K562 (cell line): ENCODE results near the gene ASIP. TPM values are rescaled to one million over a fixed set of nuclear protein-coding genes. Genes with fewer than 3 reads are reported as not detected.

ENCODE experiments used
- CEBPB ChIP-seq: fragments of 450-650 bp; IDR thresholded peaks from 2 replicates; pipeline ENCODE4 v1.6.1; 2016; ENCODE audit warnings: missing genetic modification characterization, missing compliant biosample characterization
- HMG20A ChIP-seq: fragments of 450-650 bp; formaldehyde crosslinking; conservative IDR thresholded peaks from 2 replicates; pipeline ENCODE4 v1.4.0; 2020; ENCODE audit warnings: mild to moderate bottlenecking, mixed read lengths
- ILK ChIP-seq: fragments of 450-650 bp; IDR thresholded peaks from 2 replicates; pipeline ENCODE4 v1.6.1; 2016; ENCODE audit warnings: missing genetic modification characterization, low read depth, mild to moderate bottlenecking, missing compliant biosample characterization, moderate library complexity, borderline replicate concordance
- KLF13 ChIP-seq: fragments of 450-650 bp; IDR thresholded peaks from 2 replicates; pipeline ENCODE4 v1.6.1; 2016; ENCODE audit warnings: missing genetic modification characterization, low read depth, mild to moderate bottlenecking, missing compliant biosample characterization, moderate library complexity, borderline replicate concordance
- LCOR ChIP-seq: sonication (generic); formaldehyde crosslinking; IDR thresholded peaks from 2 replicates; pipeline ENCODE4 v1.8.0; 2022; ENCODE audit warnings: mild to moderate bottlenecking, missing genetic modification reagents
- MAFG ChIP-seq: fragments of 450-650 bp; conservative IDR thresholded peaks from 2 replicates; pipeline ENCODE4 v1.6.1; 2016; ENCODE audit warnings: missing genetic modification characterization, missing compliant biosample characterization
- MBD2 ChIP-seq: sonication (generic); IDR thresholded peaks from 2 replicates; pipeline ENCODE4 v1.6.1; 2016; ENCODE audit warnings: low read depth, borderline replicate concordance
- MECOM ChIP-seq: fragments of 250-450 bp; sonication (Bioruptor Pico); IDR thresholded peaks from 2 replicates; pipeline ENCODE4 v1.8.0; 2022; ENCODE audit warnings: inconsistent platforms
- MTA2 ChIP-seq: fragments of 450-650 bp; IDR thresholded peaks from 2 replicates; pipeline ENCODE4 v1.6.1; 2016; ENCODE audit warnings: low read depth
- PML ChIP-seq: IDR thresholded peaks from 2 replicates; pipeline ENCODE4 v1.6.1; 2012; ENCODE audit warnings: low read length, inconsistent platforms
- SAP30 ChIP-seq: fragments of 200-600 bp; sonication (generic); IDR thresholded peaks from 2 replicates; pipeline ENCODE4 v1.6.1; 2012; ENCODE audit warnings: borderline replicate concordance, low read depth, mild to moderate bottlenecking, moderate library complexity, low read length, control low read depth, inconsistent platforms; ENCODE audit not compliant: insufficient read depth, poor library complexity, severe bottlenecking
- SRF ChIP-seq, 2 experiments: fragments of 250-450, 450-650 bp in 1 of 2; sonication (Bioruptor Pico) in 1 of 2; sonication (generic) in 1 of 2; formaldehyde crosslinking; IDR thresholded peaks; 2 replicates each; pipeline versions ENCODE4 v1.5.0 to v1.5.1; 2020 to 2022; ENCODE audit warnings: mild to moderate bottlenecking in 1 of 2, missing genetic modification reagents in 1 of 2
- TEAD4 ChIP-seq, 2 experiments: sonication (generic) in 1 of 2; formaldehyde crosslinking in 1 of 2; IDR thresholded peaks; 2 replicates each; pipeline versions ENCODE4 v1.6.1 to v1.8.0; 2012 to 2022; ENCODE audit warnings: borderline replicate concordance in 1 of 2, inconsistent platforms in 1 of 2, low read length in 1 of 2, mild to moderate bottlenecking in 1 of 2, missing genetic modification reagents in 1 of 2
- U2AF2 ChIP-seq: fragments of 200-400 bp; formaldehyde crosslinking; optimal IDR thresholded peaks from 2 replicates; pipeline ENCODE3; 2017; ENCODE audit warnings: low read depth, mild to moderate bottlenecking, low read length
- ZBTB1 ChIP-seq: sonication (generic); formaldehyde crosslinking; IDR thresholded peaks from 2 replicates; pipeline ENCODE4 v1.8.1; 2023; ENCODE audit warnings: missing genetic modification reagents, low read depth, mild to moderate bottlenecking, borderline replicate concordance
- ZKSCAN3 ChIP-seq: fragments of 250-450 bp; sonication (Bioruptor Pico); IDR thresholded peaks from 2 replicates; pipeline ENCODE4 v1.4.0; 2020
- ZNF121 ChIP-seq: sonication (generic); formaldehyde crosslinking; conservative IDR thresholded peaks from 2 replicates; pipeline ENCODE4 v1.8.0; 2022; ENCODE audit warnings: missing genetic modification reagents
- ZNF263 ChIP-seq: sonication (generic); formaldehyde crosslinking; IDR thresholded peaks from 2 replicates; pipeline ENCODE4 v1.8.0; 2022; ENCODE audit warnings: mild to moderate bottlenecking, missing genetic modification reagents, borderline replicate concordance
- ZNF398 ChIP-seq: fragments of 250-450 bp; sonication (Bioruptor Pico); IDR thresholded peaks from 2 replicates; pipeline ENCODE4 v1.8.0; 2021; ENCODE audit warnings: moderate library complexity, mild to moderate bottlenecking, inconsistent platforms
- ZNF584 ChIP-seq: fragments of 200-800 bp; sonication (Bioruptor generic); IDR thresholded peaks from 2 replicates; pipeline ENCODE4 v1.6.1; 2016; ENCODE audit warnings: low read depth, mild to moderate bottlenecking, missing genetic modification characterization, missing compliant biosample characterization
- ZNF609 ChIP-seq: sonication (generic); formaldehyde crosslinking; IDR thresholded peaks from 2 replicates; pipeline ENCODE4 v1.8.1; 2023; ENCODE audit warnings: missing genetic modification reagents, mild to moderate bottlenecking, borderline replicate concordance
- polyA plus RNA-seq, 8 experiments: library from polyadenylated mRNA; depleted of rRNA in 4 of 8; stranded (reverse) in 5 of 8; unstranded in 3 of 8; fragments of >200 nt; fragmentation: Nextera tagmentation in 2 of 8; fragmentation: Illumina TruSeq in 1 of 8; extraction: Ambion mirVana in 2 of 8; extraction: Trizol in 1 of 8; gene quantifications; 2 replicates each; pipeline versions ENCODE4 v1.2.1 to v1.2.3, GENCODE V29; 2011 to 2014; ENCODE audit warnings: inconsistent platforms in 1 of 8, missing spikeins in 1 of 8
- total RNA-seq, 7 experiments: library from RNA; depleted of rRNA in 6 of 7; stranded (reverse); fragments of >200 nt in 6 of 7; fragmentation: Illumina TruSeq in 2 of 7; extraction: Trizol in 2 of 7; gene quantifications; 2 replicates each; pipeline versions ENCODE4 v1.2.1 to v1.2.3, GENCODE V29; 2011 to 2021; ENCODE audit warnings: low replicate concordance in 1 of 7

The ASIP gene
- total and polyA plus RNA-seq, 9 of the 15 experiments (the other 6 are each of a cell fraction or from before 2014, with no cell fraction given) = not detected

GRCh38 chr20:34301587-34302311 lies 60.5 kb downstream of the ASIP start (continued):
- TF ChIP-seq MECOM (CRISPR knock-in tag) (0 out of 2 replicates have a peak, but pooled peaks have one; percentile 10), TEAD4 (IDR thresholded peaks at IDR 0.05; ENCODE audit: low read length) (peak; percentile 27; the same call in 1 of the 2 replicates), TEAD4 (CRISPR knock-in tag; IDR thresholded peaks at IDR 0.05; ENCODE audit: borderline replicate concordance) (no peak), SAP30 (no peak), PML (no peak), MTA2 (no peak), MAFG (tag) (no peak), ZNF398 (no peak), ZBTB1 (CRISPR knock-in tag) (no peak), MBD2 (no peak), CEBPB (tag) (0 out of 2 replicates have a peak, but pooled peaks have one; percentile 25), ILK (tag) (no peak), HMG20A (CRISPR knock-in tag) (no peak), ZNF121 (CRISPR knock-in tag) (peak; percentile 99), ZNF263 (no peak), KLF13 (tag) (no peak), SRF (CRISPR knock-in tag; IDR thresholded peaks at IDR 0.05) (no peak), U2AF2 (no peak), ZNF609 (CRISPR knock-in tag) (no peak), ZNF584 (CRISPR knock-in tag) (no peak), ZKSCAN3 (no peak), LCOR (CRISPR knock-in tag) (no peak)
